ENCODE measurements around the gene SLITRK3.

Gene SLITRK3, protein sequence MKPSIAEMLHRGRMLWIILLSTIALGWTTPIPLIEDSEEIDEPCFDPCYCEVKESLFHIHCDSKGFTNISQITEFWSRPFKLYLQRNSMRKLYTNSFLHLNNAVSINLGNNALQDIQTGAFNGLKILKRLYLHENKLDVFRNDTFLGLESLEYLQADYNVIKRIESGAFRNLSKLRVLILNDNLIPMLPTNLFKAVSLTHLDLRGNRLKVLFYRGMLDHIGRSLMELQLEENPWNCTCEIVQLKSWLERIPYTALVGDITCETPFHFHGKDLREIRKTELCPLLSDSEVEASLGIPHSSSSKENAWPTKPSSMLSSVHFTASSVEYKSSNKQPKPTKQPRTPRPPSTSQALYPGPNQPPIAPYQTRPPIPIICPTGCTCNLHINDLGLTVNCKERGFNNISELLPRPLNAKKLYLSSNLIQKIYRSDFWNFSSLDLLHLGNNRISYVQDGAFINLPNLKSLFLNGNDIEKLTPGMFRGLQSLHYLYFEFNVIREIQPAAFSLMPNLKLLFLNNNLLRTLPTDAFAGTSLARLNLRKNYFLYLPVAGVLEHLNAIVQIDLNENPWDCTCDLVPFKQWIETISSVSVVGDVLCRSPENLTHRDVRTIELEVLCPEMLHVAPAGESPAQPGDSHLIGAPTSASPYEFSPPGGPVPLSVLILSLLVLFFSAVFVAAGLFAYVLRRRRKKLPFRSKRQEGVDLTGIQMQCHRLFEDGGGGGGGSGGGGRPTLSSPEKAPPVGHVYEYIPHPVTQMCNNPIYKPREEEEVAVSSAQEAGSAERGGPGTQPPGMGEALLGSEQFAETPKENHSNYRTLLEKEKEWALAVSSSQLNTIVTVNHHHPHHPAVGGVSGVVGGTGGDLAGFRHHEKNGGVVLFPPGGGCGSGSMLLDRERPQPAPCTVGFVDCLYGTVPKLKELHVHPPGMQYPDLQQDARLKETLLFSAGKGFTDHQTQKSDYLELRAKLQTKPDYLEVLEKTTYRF

DNA sequence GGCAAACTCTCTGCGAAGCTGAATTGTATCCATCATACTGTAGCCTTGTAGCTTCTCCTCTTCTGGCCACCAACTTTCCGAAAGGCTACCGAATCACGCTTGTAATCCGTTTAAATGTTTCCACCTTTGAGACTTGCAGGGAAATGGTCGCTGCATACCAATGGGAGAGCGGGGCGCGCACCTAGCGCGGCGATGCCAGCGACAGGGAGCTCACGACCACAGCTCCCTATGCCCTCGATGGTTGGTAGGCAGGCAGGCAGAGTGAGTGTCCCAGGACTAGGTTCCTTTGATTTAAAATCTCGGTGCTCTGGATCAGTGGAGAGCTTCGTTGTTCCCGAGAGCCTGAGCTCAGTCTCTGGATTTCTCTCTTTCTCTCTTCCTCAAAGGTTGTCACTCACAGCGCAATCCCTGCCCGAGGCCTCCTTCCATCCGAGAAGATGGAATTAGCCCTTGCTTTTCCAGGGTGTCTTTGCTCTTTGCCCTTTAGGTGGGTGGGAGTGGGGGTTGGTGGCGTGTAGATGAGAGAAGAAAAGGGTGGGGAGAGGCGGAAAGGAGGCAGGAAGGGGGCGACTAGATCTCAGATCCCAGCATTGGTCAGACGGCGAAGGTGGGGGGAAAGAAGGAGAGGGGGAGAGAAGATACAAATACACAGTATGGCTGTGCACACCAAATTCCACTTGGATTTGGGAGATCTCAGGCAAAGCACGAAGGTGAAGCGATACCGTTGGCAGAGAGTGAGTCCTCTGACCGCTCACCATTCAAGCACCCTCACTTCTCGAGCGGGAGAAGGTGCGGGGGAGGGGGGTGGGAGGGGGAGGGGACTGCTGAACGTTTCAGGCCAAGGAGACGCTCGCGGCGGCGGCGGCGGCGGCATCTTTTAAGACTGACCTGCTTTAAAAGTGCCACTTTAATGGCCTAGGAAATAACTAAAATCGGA is at the start of gene SLITRK3:
Gene SLITRK3, minus strand, starts transcription at position 745 of the 937 bp plus-strand sequence. CDS start 5,554 bp downstream, outside the sequence.
- Mint-ChIP-seq H3K4me3 (peak within 1 kb of the TSS; percentile 35 to 51), H3K27ac (peak within 1 kb of the TSS; percentile 75), H3K36me3 (peaks cover 0 to 3% of the 10 kb centered on the region in 2 donors), H3K9me3 (no peaks in the 10 kb centered on the region), H3K4me1 (peaks cover 10 to 19% of the 10 kb centered on the region in 2 donors), H3K27me3 (peaks cover 51 to 54% of the 10 kb centered on the region in 2 donors)
- DNase-seq, result no peak
- no peak for ATAC-seq (replicated peaks)

DNA sequence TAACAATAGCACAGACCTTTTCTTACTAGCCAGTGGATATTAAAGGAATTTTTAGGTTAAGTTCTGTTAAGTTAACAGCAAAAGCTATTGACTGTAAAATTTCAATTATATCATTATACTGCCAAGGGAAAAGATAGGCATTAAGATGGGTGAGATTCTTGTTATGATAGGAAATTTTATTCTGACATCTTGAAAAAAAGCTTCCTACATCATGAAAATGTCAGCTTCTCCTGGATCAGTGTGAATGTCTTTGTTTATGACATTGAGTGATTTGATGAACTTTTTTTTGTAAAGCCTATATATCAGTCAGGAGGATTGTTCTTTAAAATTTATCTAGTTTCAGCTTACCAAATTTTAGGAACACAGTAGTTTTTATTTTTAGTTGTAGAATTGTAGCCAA is 47.4 kb upstream of the SLITRK3 start:
- Mint-ChIP-seq H3K27ac (no peak overlapping the region), H3K9me3 (peaks cover 7 to 9% of the 10 kb centered on the region in 2 donors), H3K4me1 (no peaks in the 10 kb centered on the region), H3K27me3 (no peaks in the 10 kb centered on the region), H3K4me3 (no peak overlapping the region), H3K36me3 (no peaks in the 10 kb centered on the region)
- no peak for ATAC-seq (replicated peaks)
- DNase-seq, result no peak

DNA sequence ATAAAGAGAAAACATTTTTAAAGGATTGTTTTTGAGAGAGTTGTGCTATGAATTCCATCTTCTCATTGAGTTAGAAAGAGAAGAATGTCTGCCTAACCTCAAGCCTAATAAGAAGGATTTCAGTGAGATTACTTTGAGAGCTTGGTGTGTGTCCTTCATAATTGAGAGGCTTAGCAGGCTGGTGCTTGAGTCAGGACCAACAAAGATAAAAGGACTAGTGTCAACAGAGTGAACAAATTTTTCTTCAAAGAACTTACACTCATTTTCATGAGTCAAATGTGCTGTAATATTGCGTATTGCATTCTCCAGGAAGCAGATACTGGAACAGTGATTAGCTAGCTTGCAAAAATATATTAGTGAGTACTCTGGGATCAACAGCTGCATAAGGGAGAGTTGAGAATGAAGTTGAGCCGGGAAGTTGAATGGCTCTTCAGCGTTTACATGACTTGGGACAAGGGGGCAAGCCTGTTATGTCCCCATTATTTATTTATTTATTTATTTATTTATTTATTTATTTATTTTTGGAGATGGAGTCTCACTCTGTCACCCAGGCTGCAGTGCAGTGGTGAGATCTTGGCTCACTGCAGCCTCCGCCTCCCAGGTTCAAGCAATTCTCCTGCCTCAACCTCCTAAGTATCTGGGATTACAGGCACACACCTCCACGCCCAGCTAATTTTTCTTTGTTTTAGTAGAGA is 37.5 kb upstream of the SLITRK3 start:
- no peaks in the 10 kb centered on the region for H3K36me3 Mint-ChIP-seq
- no peak for DNase-seq
- no peaks in the 10 kb centered on the region for H3K9me3 Mint-ChIP-seq
- H3K27me3 Mint-ChIP-seq, result no peaks in the 10 kb centered on the region
- ATAC-seq (replicated peaks), result no peak
- no peak overlapping the region for H3K4me3 Mint-ChIP-seq
- no peak overlapping the region for H3K27ac Mint-ChIP-seq
- H3K4me1 Mint-ChIP-seq, result no peaks in the 10 kb centered on the region

DNA sequence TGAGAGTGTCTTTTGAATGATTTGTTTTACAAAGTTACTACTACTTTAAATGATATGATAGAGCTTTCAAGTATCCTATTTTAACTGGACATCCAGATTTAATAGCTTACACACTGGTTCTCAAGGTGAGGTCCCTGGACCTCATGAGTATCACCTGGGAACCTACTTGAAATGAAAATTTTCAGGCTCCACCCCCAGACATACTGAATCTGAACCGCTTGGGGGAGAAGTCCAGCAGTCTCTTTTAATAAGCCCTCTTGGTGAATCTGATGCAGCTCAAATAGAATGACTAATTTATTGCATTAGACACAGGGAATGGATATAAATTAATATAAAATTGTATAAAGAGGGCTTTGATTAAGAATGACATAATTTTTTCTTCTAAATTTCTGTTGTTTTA is 29.4 kb upstream of the SLITRK3 start:
- ATAC-seq (replicated peaks), result no peak
- no peaks in the 10 kb centered on the region for H3K27me3 Mint-ChIP-seq
- peaks cover 0 to 2% of the 10 kb centered on the region in 2 donors for H3K9me3 Mint-ChIP-seq
- no peaks in the 10 kb centered on the region for H3K36me3 Mint-ChIP-seq
- no peak overlapping the region for H3K4me3 Mint-ChIP-seq
- no peak overlapping the region for H3K27ac Mint-ChIP-seq
- no peaks in the 10 kb centered on the region for H3K4me1 Mint-ChIP-seq
- DNase-seq, result no peak

DNA sequence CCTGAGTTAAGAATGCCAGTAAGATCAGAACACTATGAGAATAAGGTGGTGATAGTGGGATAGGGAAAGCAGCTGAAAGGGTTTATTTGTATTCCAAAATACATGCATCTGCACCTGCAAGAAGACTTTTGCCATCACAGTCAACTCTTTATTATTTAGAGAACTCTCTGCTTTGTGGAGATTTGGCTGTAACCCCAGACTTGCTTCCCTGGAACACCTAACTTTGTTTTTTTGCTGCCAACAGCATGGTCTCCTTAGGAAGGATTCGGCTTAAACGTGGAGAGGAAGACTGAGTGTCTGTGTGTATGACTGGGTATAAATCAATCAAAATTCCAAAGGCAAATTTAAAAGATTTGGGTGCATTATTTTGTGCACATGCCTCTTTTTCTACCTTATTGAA is 21.6 kb upstream of the SLITRK3 start:
- H3K27me3 Mint-ChIP-seq, result no peaks in the 10 kb centered on the region
- no peak for ATAC-seq (replicated peaks)
- no peaks in the 10 kb centered on the region for H3K36me3 Mint-ChIP-seq
- no peak overlapping the region for H3K27ac Mint-ChIP-seq
- H3K4me1 Mint-ChIP-seq, result no peaks in the 10 kb centered on the region
- DNase-seq, result no peak
- no peak overlapping the region for H3K4me3 Mint-ChIP-seq
- H3K9me3 Mint-ChIP-seq, result no peaks in the 10 kb centered on the region

DNA sequence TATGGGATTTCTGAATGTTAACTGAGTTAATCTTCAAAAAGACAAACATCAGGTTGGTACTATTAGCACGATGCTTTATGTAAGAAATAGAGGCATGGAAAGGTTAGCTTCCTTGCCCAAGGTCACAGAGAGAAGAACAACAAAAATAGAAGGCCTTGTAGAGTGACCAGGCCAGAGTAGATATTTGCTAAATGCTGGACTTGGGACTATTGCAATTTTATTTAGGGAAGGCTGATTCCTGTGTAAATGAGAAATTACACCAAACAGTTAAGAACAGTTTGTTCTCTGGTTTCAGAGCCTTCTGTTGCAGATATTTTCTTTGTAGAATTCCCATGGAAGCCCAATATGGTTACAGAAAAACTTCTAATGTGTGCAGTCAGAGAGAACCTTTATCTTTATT is 16.4 kb upstream of the SLITRK3 start:
- Mint-ChIP-seq H3K4me1 (no peaks in the 10 kb centered on the region), H3K36me3 (no peaks in the 10 kb centered on the region), H3K27me3 (no peaks in the 10 kb centered on the region), H3K4me3 (no peak overlapping the region), H3K27ac (no peak overlapping the region), H3K9me3 (no peaks in the 10 kb centered on the region)
- DNase-seq, result no peak
- ATAC-seq (replicated peaks), result no peak

DNA sequence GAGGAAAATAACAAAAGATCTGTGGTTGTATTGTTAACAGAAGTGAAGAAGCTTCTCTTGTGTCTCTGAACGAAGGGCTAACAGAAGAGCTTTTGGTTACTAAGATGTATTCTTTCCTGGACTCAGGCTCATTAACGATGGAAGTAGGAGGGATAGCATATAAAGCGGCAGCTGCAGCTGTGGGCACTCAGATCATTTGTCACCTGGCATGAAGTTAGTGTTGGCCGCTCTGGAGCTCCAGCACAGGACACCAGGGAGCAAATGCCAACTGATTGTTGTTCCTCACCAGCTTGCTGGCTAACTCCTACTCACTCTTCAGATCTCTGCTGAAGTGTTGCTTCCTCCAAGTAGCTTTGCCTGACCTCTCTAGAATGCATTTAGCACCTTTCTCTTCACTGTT is 15.5 kb upstream of the SLITRK3 start:
- H3K27me3 Mint-ChIP-seq, result peaks cover 3% of the 10 kb centered on the region in 2 donors
- H3K4me3 Mint-ChIP-seq, result no peak overlapping the region
- H3K9me3 Mint-ChIP-seq, result no peaks in the 10 kb centered on the region
- DNase-seq (no peak), ATAC-seq (replicated peaks) (no peak)
- no peak overlapping the region for H3K27ac Mint-ChIP-seq
- no peaks in the 10 kb centered on the region for H3K36me3 Mint-ChIP-seq
- H3K4me1 Mint-ChIP-seq, result peaks cover 2 to 3% of the 10 kb centered on the region in 2 donors

DNA sequence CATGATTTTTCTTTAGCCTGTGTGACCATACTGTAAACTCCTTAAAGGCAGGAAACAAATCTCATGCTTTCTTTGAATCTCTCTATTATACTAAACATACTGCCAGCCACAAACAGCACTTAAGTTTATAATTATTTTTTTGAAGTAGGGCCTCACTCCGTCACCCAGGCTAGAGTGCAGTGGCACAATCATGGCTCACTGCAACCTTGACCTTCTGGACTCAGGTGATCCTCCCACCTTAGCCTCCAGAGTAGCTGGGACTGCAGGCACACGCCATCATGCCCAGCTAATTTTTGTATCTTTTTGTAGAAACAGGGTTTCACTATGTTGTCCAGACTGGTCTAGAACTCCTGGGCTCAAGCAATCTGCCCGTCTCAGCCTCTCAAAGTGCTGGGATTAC is 14.5 kb upstream of the SLITRK3 start:
- Mint-ChIP-seq H3K4me1 (peaks cover 2 to 5% of the 10 kb centered on the region in 2 donors), H3K4me3 (no peak overlapping the region), H3K27me3 (peaks cover 4 to 5% of the 10 kb centered on the region in 2 donors), H3K36me3 (no peaks in the 10 kb centered on the region), H3K9me3 (no peaks in the 10 kb centered on the region), H3K27ac (no peak overlapping the region)
- DNase-seq, result no peak
- ATAC-seq (replicated peaks), result no peak

DNA sequence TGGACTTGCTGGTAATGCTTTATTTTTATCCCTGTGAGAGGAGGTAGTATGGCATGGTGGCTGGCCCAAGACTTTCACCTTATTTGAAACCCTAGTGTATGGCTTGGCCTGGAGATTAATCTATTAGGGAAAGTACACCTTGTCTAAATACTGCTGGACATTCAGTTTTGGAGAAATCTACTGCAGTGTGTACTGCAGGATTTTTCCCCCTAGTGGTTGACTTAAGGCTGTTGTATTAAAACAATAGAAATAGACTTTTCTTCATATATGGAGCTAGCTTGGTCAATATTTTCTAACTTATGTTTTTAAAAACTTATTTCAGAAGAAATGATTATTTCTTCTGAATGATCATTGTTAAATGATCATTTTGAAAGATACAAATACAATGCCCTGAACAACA is 13.9 kb upstream of the SLITRK3 start:
- no peak for DNase-seq

DNA sequence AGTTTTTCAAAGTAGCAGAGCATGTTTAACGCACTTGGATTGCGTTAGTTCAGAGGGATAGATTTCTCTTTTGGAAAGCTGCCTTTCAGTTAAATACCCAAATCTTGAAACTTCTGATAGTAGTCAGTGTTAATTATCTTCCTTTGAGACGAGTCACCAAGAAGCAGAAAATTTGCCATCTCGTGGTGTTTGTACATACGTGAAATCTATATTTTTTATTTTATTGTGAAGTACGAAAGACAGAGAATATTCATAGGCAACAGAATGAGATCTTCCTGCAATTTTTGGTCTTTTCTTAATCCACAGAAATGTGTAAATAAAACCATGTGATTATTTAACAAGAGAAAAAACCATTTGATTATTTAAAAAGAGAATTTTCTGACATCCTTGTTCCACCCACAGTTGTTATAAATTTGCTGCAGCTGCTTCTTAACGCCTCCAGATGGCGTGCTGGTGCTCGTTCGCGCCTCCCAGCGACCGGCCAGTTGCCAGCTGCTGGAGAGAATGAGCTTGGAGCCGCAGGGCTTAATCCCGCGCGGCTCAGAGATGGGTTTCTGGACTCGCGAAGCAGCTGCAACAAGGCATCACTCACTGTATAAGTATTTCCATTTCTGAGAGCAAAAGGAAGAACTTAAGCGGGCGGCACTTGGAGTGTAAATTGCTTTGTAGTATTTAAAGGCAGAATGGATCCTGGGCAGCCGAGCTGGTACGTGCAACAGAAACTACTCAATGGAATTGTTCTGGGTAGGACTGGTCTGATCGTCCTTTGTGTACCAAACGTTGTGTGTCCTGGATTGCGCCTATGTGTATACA is 10.5 kb upstream of the SLITRK3 start:
- DNase-seq, result no peak
- peaks cover 2 to 5% of the 10 kb centered on the region in 2 donors for H3K4me1 Mint-ChIP-seq
- no peak overlapping the region for H3K27ac Mint-ChIP-seq
- no peaks in the 10 kb centered on the region for H3K36me3 Mint-ChIP-seq
- peak overlapping the region in 1 of 2 donors; percentile 51 for H3K4me3 Mint-ChIP-seq
- peak; percentile 70 to 78 for ATAC-seq (replicated peaks)
- H3K9me3 Mint-ChIP-seq, result peaks cover 0 to 3% of the 10 kb centered on the region in 2 donors
- peaks cover 8 to 10% of the 10 kb centered on the region in 2 donors for H3K27me3 Mint-ChIP-seq

More for the DNA sequence above, 13.9 kb upstream of the SLITRK3 start:
- H3K36me3 Mint-ChIP-seq, result no peaks in the 10 kb centered on the region
- ATAC-seq (replicated peaks), result no peak
- no peak overlapping the region for H3K4me3 Mint-ChIP-seq
- H3K27ac Mint-ChIP-seq, result no peak overlapping the region
- H3K4me1 Mint-ChIP-seq, result peaks cover 2 to 5% of the 10 kb centered on the region in 2 donors
- H3K9me3 Mint-ChIP-seq, result no peaks in the 10 kb centered on the region
- H3K27me3 Mint-ChIP-seq, result peaks cover 5% of the 10 kb centered on the region in 2 donors

DNA sequence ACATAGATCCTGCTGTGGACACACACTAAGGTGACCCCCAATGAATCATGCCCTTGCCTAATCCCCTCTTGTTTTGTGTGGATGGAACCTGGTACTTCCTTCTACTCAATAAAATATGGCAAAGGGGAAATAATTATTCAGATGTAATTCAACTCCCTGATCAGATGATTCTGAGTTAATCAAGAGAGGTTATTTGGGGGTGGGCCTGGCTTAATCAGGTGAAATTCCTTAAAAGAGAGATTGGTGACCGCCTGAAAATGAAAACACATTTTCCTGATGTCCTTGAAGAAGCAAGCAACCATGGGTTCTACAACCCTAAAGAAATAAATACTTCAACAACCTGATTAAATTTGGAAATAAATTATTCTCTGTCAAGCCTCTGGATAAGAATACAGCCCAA is 8.3 kb upstream of the SLITRK3 start:
- H3K9me3 Mint-ChIP-seq, result peaks cover 0 to 3% of the 10 kb centered on the region in 2 donors

DNA sequence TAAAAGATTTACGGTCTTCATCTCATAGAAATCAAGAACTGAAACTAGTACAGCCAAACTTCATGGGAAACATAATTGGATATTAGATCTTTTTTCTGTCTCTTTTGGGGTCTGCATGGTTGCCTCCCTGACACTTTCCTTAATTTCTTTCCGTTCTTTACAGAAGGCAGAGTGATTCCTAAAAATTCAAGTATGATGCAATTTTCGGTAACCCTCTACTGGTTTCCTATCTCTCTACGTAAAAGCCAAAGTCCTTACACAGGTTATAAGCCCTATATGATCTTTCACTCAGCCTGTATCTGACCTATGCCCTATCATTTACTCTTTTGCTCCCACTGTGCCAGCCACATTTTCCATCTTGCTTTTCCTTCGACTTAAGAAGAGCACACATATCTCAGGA is 6.8 kb upstream of the SLITRK3 start:
- ATAC-seq (replicated peaks), result no peak
- no peak for DNase-seq
- Mint-ChIP-seq H3K27ac (no peak overlapping the region), H3K4me1 (peaks cover 2 to 5% of the 10 kb centered on the region in 2 donors), H3K4me3 (no peak overlapping the region), H3K36me3 (no peaks in the 10 kb centered on the region), H3K9me3 (peaks cover 0 to 3% of the 10 kb centered on the region in 2 donors), H3K27me3 (peaks cover 10 to 12% of the 10 kb centered on the region in 2 donors)

More for the DNA sequence above, 8.3 kb upstream of the SLITRK3 start:
- no peak for DNase-seq
- Mint-ChIP-seq H3K4me3 (no peak overlapping the region), H3K36me3 (no peaks in the 10 kb centered on the region), H3K27me3 (peaks cover 8 to 10% of the 10 kb centered on the region in 2 donors), H3K27ac (no peak overlapping the region), H3K4me1 (peaks cover 2 to 5% of the 10 kb centered on the region in 2 donors)
- ATAC-seq (replicated peaks), result no peak
